ENCODE data around the gene GRIA4. TPM values are rescaled to one million over a fixed set of nuclear protein-coding genes. Genes with fewer than 3 reads are reported as not detected.

Gene GRIA4
- total and polyA plus RNA-seq, 2 donors (not counting 1 experiment from before 2014, with no cell fraction given) = 0.15 to 0.50 TPM

- TF ChIP-seq EZH2 (IDR thresholded peaks at IDR 0.05; ENCODE audit: low read length, missing control alignments) = no peak
- TF ChIP-seq, protein P1, sequence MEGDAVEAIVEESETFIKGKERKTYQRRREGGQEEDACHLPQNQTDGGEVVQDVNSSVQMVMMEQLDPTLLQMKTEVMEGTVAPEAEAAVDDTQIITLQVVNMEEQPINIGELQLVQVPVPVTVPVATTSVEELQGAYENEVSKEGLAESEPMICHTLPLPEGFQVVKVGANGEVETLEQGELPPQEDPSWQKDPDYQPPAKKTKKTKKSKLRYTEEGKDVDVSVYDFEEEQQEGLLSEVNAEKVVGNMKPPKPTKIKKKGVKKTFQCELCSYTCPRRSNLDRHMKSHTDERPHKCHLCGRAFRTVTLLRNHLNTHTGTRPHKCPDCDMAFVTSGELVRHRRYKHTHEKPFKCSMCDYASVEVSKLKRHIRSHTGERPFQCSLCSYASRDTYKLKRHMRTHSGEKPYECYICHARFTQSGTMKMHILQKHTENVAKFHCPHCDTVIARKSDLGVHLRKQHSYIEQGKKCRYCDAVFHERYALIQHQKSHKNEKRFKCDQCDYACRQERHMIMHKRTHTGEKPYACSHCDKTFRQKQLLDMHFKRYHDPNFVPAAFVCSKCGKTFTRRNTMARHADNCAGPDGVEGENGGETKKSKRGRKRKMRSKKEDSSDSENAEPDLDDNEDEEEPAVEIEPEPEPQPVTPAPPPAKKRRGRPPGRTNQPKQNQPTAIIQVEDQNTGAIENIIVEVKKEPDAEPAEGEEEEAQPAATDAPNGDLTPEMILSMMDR (conservative IDR thresholded peaks at IDR 0.05 in 1 of 2, IDR thresholded peaks at IDR 0.05 in 1 of 2; ENCODE audit: low read depth in 1 of 2, low read length in 2 of 2) = no peak
- no peak overlapping the region for H3K4me3 ChIP-seq (replicated peaks in 1 of 4; ENCODE audit: control extremely low read depth in 1 of 4, insufficient read depth in 1 of 4, low read depth in 3 of 4, low read length in 4 of 4)
- H3K9me3 ChIP-seq (ENCODE audit: control insufficient read depth, insufficient read depth, low read depth, low read length) = no peaks in the 10 kb centered on the region
- no peaks in the 10 kb centered on the region for H3K27me3 ChIP-seq (ENCODE audit: control insufficient read depth, insufficient read depth, low read length)
- H3K79me2 ChIP-seq (ENCODE audit: control insufficient read depth, insufficient read depth, low read length) = no peaks in the 10 kb centered on the region
- H4K20me1 ChIP-seq (ENCODE audit: control insufficient read depth, extremely low read depth, insufficient read depth, low read length) = no peaks in the 10 kb centered on the region
- H3K4me2 ChIP-seq (ENCODE audit: extremely low read depth, insufficient read depth, low read length) = no peak overlapping the region
- H3K36me3 ChIP-seq (ENCODE audit: control insufficient read depth, insufficient read depth, low read length) = no peaks in the 10 kb centered on the region
- no peak for DNase-seq (ENCODE audit: low read depth in 2 of 2)
- H3K9ac ChIP-seq (ENCODE audit: insufficient read depth, low read length) = no peak overlapping the region
- H3K4me1 ChIP-seq (ENCODE audit: control insufficient read depth, extremely low read depth, insufficient read depth, low read length) = no peaks in the 10 kb centered on the region
- H2AFZ ChIP-seq (ENCODE audit: low read length) = no peak overlapping the region
- no peak overlapping the region for H3K27ac ChIP-seq (ENCODE audit: insufficient read depth, low read length)
Measured at GRCh38 chr11:105642870-105643269, 33.0 kb downstream of the GRIA4 start.

GRCh38 chr11:105644839-105645573, 35.1 kb downstream of the GRIA4 start:
- Histone ChIP-seq H3K9me3 (ENCODE audit: control insufficient read depth, insufficient read depth, low read depth, low read length) (no peaks in the 10 kb centered on the region), H3K4me3 (replicated peaks in 1 of 4; ENCODE audit: control extremely low read depth in 1 of 4, insufficient read depth in 1 of 4, low read depth in 3 of 4, low read length in 4 of 4) (no peak overlapping the region), H3K27ac (ENCODE audit: insufficient read depth, low read length) (no peak overlapping the region), H3K4me2 (ENCODE audit: extremely low read depth, insufficient read depth, low read length) (no peak overlapping the region), H4K20me1 (ENCODE audit: control insufficient read depth, extremely low read depth, insufficient read depth, low read length) (no peaks in the 10 kb centered on the region), H3K9ac (ENCODE audit: insufficient read depth, low read length) (no peak overlapping the region), H3K27me3 (ENCODE audit: control insufficient read depth, insufficient read depth, low read length) (no peaks in the 10 kb centered on the region), H3K4me1 (ENCODE audit: control insufficient read depth, extremely low read depth, insufficient read depth, low read length) (no peaks in the 10 kb centered on the region), H2AFZ (ENCODE audit: low read length) (no peak overlapping the region), H3K79me2 (ENCODE audit: control insufficient read depth, insufficient read depth, low read length) (no peaks in the 10 kb centered on the region), H3K36me3 (ENCODE audit: control insufficient read depth, insufficient read depth, low read length) (no peaks in the 10 kb centered on the region)
- no peak for DNase-seq (ENCODE audit: low read depth in 2 of 2)
- TF ChIP-seq EZH2 (IDR thresholded peaks at IDR 0.05; ENCODE audit: low read length, missing control alignments) = no peak
- TF ChIP-seq, protein P1 (conservative IDR thresholded peaks at IDR 0.05 in 1 of 2, IDR thresholded peaks at IDR 0.05 in 1 of 2; ENCODE audit: low read depth in 1 of 2, low read length in 2 of 2) = no peak

- Histone ChIP-seq H2AFZ (ENCODE audit: low read length) (no peak overlapping the region), H3K4me1 (ENCODE audit: control insufficient read depth, extremely low read depth, insufficient read depth, low read length) (no peaks in the 10 kb centered on the region), H3K79me2 (ENCODE audit: control insufficient read depth, insufficient read depth, low read length) (no peaks in the 10 kb centered on the region), H3K4me3 (replicated peaks in 1 of 4; ENCODE audit: control extremely low read depth in 1 of 4, insufficient read depth in 1 of 4, low read depth in 3 of 4, low read length in 4 of 4) (no peak overlapping the region), H4K20me1 (ENCODE audit: control insufficient read depth, extremely low read depth, insufficient read depth, low read length) (no peaks in the 10 kb centered on the region), H3K27me3 (ENCODE audit: control insufficient read depth, insufficient read depth, low read length) (no peaks in the 10 kb centered on the region), H3K4me2 (ENCODE audit: extremely low read depth, insufficient read depth, low read length) (no peak overlapping the region), H3K36me3 (ENCODE audit: control insufficient read depth, insufficient read depth, low read length) (no peaks in the 10 kb centered on the region), H3K27ac (ENCODE audit: insufficient read depth, low read length) (no peak overlapping the region), H3K9ac (ENCODE audit: insufficient read depth, low read length) (no peak overlapping the region), H3K9me3 (ENCODE audit: control insufficient read depth, insufficient read depth, low read depth, low read length) (no peaks in the 10 kb centered on the region)
- DNase-seq (ENCODE audit: low read depth in 2 of 2) = no peak
- TF ChIP-seq EZH2 (IDR thresholded peaks at IDR 0.05; ENCODE audit: low read length, missing control alignments) = no peak
- TF ChIP-seq, protein P1 (conservative IDR thresholded peaks at IDR 0.05 in 1 of 2, IDR thresholded peaks at IDR 0.05 in 1 of 2; ENCODE audit: low read depth in 1 of 2, low read length in 2 of 2) = no peak
Measured at GRCh38 chr11:105647780-105648179, 37.9 kb downstream of the GRIA4 start.

Data from fibroblast of lung (primary cell).